ENCODE measurements around the gene KCNK5.

KCNK5 gene

DNA sequence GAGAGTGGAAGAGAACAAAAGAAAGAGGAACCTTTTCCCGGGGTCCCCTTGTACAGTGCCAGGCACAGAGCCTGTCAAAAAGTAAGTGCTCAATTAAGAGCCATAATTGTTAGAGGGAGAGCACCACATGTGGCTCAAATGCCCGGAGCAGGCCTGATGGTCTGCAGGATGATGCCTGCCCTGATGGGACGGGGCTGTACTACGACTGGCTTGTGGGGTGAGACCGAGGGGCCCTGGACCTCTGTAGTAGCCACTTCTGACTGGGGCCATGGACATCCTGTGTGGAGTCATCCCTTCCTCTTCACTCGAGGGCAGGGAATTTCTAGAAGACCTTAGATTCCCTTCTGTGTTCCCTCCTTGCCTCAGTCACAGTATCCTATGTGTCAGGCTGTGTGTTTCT, 47.9 kb downstream of the KCNK5 start:
- Mint-ChIP-seq H3K9me3 (peaks cover 16% of the 10 kb centered on the region), H3K4me3 (no peak overlapping the region), H3K27ac (no peak overlapping the region), H3K4me1 (no peaks in the 10 kb centered on the region), H3K36me3 (ENCODE audit: low read depth) (peaks cover 20% of the 10 kb centered on the region), H3K27me3 (ENCODE audit: low read depth) (peaks cover 7% of the 10 kb centered on the region)
- TF ChIP-seq, protein P1, sequence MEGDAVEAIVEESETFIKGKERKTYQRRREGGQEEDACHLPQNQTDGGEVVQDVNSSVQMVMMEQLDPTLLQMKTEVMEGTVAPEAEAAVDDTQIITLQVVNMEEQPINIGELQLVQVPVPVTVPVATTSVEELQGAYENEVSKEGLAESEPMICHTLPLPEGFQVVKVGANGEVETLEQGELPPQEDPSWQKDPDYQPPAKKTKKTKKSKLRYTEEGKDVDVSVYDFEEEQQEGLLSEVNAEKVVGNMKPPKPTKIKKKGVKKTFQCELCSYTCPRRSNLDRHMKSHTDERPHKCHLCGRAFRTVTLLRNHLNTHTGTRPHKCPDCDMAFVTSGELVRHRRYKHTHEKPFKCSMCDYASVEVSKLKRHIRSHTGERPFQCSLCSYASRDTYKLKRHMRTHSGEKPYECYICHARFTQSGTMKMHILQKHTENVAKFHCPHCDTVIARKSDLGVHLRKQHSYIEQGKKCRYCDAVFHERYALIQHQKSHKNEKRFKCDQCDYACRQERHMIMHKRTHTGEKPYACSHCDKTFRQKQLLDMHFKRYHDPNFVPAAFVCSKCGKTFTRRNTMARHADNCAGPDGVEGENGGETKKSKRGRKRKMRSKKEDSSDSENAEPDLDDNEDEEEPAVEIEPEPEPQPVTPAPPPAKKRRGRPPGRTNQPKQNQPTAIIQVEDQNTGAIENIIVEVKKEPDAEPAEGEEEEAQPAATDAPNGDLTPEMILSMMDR (IDR thresholded peaks at IDR 0.05; ENCODE audit: unreplicated experiment in 3 of 3) = no peak

DNA sequence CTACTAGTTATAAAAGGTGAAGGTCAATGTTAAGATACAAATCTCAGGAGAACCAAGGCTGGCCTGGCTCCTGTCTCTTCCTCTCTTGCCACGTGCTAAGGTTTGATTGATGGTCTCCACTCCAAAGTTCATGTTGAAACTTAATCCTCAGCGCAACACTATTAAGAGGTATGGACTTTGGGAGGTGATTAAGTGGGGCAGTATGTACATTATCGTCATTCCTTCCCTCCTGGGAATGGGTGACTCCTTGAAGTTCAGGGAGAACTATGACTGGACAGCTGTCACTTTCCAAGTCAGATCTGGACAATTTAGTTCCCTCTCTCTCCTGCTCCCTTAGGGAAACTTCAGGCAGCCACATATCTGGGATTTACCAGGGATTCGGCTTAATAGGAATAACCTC, 50.5 kb downstream of the KCNK5 start:
- no peak overlapping the region for H3K4me3 Mint-ChIP-seq
- peaks cover 20% of the 10 kb centered on the region for H3K9me3 Mint-ChIP-seq
- no peaks in the 10 kb centered on the region for H3K4me1 Mint-ChIP-seq
- H3K27me3 Mint-ChIP-seq (ENCODE audit: low read depth) = peaks cover 7% of the 10 kb centered on the region
- TF ChIP-seq, protein P1 (IDR thresholded peaks at IDR 0.05; ENCODE audit: unreplicated experiment in 3 of 3) = no peak
- H3K36me3 Mint-ChIP-seq (ENCODE audit: low read depth) = peaks cover 15% of the 10 kb centered on the region
- H3K27ac Mint-ChIP-seq = no peak overlapping the region

DNA sequence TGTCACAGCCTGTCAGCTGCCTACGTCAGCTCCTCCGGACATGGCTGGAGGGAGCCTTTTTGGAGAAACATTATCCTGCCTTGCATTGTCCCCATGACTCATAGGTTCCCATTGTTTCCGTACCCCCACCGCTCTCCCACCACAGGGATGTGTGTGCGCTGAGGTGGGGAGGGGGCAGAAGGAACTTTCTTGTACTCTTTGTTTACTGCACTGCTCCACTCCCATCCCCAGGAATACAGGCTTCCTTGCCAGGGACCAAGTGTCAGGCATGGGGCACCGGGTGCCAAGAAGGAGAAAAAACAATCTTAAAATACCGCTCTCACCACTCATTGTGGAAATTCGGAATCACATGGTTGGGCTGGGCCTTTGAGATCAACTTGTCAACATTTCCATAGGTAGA, 51.0 kb downstream of the KCNK5 start:
- Mint-ChIP-seq H3K36me3 (ENCODE audit: low read depth) (peaks cover 15% of the 10 kb centered on the region), H3K27ac (no peak overlapping the region), H3K4me3 (no peak overlapping the region), H3K27me3 (ENCODE audit: low read depth) (peaks cover 7% of the 10 kb centered on the region), H3K4me1 (no peaks in the 10 kb centered on the region), H3K9me3 (peaks cover 20% of the 10 kb centered on the region)
- TF ChIP-seq, protein P1 (IDR thresholded peaks at IDR 0.05; ENCODE audit: unreplicated experiment in 3 of 3) = no peak

DNA sequence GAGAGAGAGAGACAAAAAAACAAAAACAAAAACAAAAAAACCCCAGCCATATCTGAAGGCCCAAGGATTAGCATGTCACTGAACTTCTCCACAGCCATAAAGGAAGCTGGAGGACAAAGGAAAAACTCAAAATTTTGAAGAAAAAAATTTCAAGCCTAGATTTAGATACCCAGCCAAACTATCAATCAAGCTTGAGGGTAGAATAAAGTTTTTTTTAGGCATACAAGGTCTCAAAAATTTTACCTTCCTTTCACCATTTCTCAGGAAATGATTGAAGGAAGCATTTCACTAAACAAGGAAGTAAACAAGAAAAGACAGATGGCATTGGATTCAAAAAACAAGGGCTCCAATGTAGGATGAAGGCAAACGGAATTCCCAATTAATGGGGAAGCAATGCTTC, 52.1 kb downstream of the KCNK5 start:
- Mint-ChIP-seq H3K9me3 (peaks cover 20% of the 10 kb centered on the region), H3K27me3 (ENCODE audit: low read depth) (peaks cover 7% of the 10 kb centered on the region), H3K4me1 (no peaks in the 10 kb centered on the region), H3K4me3 (no peak overlapping the region), H3K27ac (no peak overlapping the region), H3K36me3 (ENCODE audit: low read depth) (peaks cover 12% of the 10 kb centered on the region)
- TF ChIP-seq, protein P1 (IDR thresholded peaks at IDR 0.05; ENCODE audit: unreplicated experiment in 3 of 3) = no peak

DNA sequence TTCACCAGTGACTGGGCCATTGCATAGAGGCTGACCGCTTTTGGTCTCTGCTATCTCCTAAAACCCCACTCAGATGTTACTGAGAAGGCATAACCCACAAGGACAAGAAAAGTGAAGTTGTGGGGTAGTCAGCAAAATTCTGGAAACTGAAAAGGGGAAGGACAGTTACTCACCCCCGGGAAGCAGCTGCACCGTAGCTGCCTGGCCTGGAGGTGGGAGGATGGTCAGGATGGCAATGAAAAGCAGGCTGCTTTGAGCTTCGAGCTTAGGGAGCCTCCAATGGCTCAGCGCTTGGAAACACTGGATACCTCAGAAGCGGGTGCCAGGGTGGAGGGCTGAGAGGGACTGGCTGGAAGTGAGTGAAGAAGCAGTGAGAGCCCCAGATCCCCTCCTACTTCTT, 56.0 kb downstream of the KCNK5 start:
- H3K27ac Mint-ChIP-seq = no peak overlapping the region
- no peak overlapping the region for H3K4me3 Mint-ChIP-seq
- H3K36me3 Mint-ChIP-seq (ENCODE audit: low read depth) = peaks cover 6% of the 10 kb centered on the region
- H3K4me1 Mint-ChIP-seq = no peaks in the 10 kb centered on the region
- peaks cover 21% of the 10 kb centered on the region for H3K9me3 Mint-ChIP-seq
- peaks cover 15% of the 10 kb centered on the region for H3K27me3 Mint-ChIP-seq (ENCODE audit: low read depth)
- TF ChIP-seq, protein P1 (IDR thresholded peaks at IDR 0.05; ENCODE audit: unreplicated experiment in 3 of 3) = no peak

DNA sequence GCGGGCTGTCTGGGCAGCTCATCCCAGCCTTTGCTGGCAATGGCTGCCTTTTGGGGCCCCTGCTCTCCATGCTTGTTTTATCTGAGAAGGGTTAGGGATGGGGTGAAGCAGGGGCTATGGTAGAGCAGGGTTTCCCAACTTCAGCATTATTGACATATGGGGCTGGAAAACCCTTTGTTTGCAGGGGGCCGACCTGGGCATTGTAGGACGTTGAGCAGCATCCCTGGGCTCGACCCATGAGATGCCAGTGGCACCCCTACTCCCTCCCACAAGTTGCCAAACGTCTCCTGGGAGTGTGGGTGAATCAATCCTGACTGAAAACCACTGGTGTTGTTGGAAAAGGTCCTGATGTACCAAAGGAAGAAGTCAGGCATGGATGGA, 56.9 kb downstream of the KCNK5 start:
- Mint-ChIP-seq H3K4me3 (no peak overlapping the region), H3K27ac (no peak overlapping the region), H3K9me3 (peaks cover 17% of the 10 kb centered on the region), H3K27me3 (ENCODE audit: low read depth) (peaks cover 20% of the 10 kb centered on the region), H3K36me3 (ENCODE audit: low read depth) (peaks cover 6% of the 10 kb centered on the region), H3K4me1 (no peaks in the 10 kb centered on the region)
- TF ChIP-seq, protein P1 (IDR thresholded peaks at IDR 0.05; ENCODE audit: unreplicated experiment in 3 of 3) = no peak
